CD1c-positive myeloid dendritic cell (primary cell): Measurements from ENCODE around the gene CHD2.
A peak's percentile ranks its signal among the peaks of the same experiment; 100 is the strongest.

Source experiments
- DNase-seq: peaks from one replicate; pipeline ENCODE4 v3.0.0-alpha.2; 2016; ENCODE audit errors: extremely low spot score

CHD2 gene

GRCh38 chr15:92885224-92886041 lies 14.7 kb upstream of the CHD2 start:
- DNase-seq: no peak

- no peak for DNase-seq
Measured at GRCh38 chr15:92886042-92886537, 14.0 kb upstream of the CHD2 start.

- DNase-seq: no peak
Measured at GRCh38 chr15:92886815-92887214, 13.3 kb upstream of the CHD2 start.

- no peak for DNase-seq
Measured at GRCh38 chr15:92887869-92888268, 12.3 kb upstream of the CHD2 start.

- DNase-seq: no peak
Measured at GRCh38 chr15:92889390-92890107, 10.6 kb upstream of the CHD2 start.

- DNase-seq: no peak
Measured at GRCh38 chr15:92891533-92892200, 8.5 kb upstream of the CHD2 start.

GRCh38 chr15:92892201-92892555 lies 7.9 kb upstream of the CHD2 start:
- DNase-seq: no peak

GRCh38 chr15:92893200-92893599 lies 6.9 kb upstream of the CHD2 start:
- no peak for DNase-seq

GRCh38 chr15:92896561-92896960 lies 3.6 kb upstream of the CHD2 start:
- DNase-seq: no peak

- DNase-seq: no peak
Measured at GRCh38 chr15:92897620-92898019, 2.5 kb upstream of the CHD2 start.

GRCh38 chr15:92898988-92899582 lies 1.0 kb upstream of the CHD2 start:
- no peak for DNase-seq

GRCh38 chr15:92899601-92899947 lies 550 bp upstream of the CHD2 start:
- no peak for DNase-seq

- DNase-seq: no peak
Measured at GRCh38 chr15:92900731-92901071, 577 bp downstream of the CHD2 start.

GRCh38 chr15:92901072-92901761 lies 1.1 kb downstream of the CHD2 start:
- DNase-seq: no peak

- DNase-seq: no peak
Measured at GRCh38 chr15:92901995-92902394, 1.9 kb downstream of the CHD2 start.

- DNase-seq: peak; percentile 60
Measured at GRCh38 chr15:92902737-92903593, 2.8 kb downstream of the CHD2 start.

- no peak for DNase-seq
Measured at GRCh38 chr15:92903631-92903965, 3.5 kb downstream of the CHD2 start.

- DNase-seq: peak; percentile 100
Measured at GRCh38 chr15:92903966-92904721, 4.0 kb downstream of the CHD2 start.

GRCh38 chr15:92904722-92905571 lies 4.8 kb downstream of the CHD2 start:
- no peak for DNase-seq
